HEK293 (cell line): ENCODE results near the gene SF3B4.
A peak's percentile ranks its signal among the peaks of the same experiment; 100 is the strongest.

Experiments
- FEZF1 ChIP-seq: fragments of 450-650 bp; formaldehyde crosslinking; IDR thresholded peaks from 2 replicates; pipeline ENCODE4 v1.5.1; 2016; ENCODE audit warnings: missing biosample characterization, missing genetic modification characterization
- GLI2 ChIP-seq: fragments of 450-650 bp; formaldehyde crosslinking; IDR thresholded peaks from 2 replicates; pipeline ENCODE4; 2017; ENCODE audit warnings: missing biosample characterization, missing genetic modification characterization, low read depth, borderline replicate concordance
- GLI4 ChIP-seq: fragments of 450-650 bp; formaldehyde crosslinking; IDR thresholded peaks from 2 replicates; pipeline ENCODE4 v1.5.1; 2016; ENCODE audit warnings: missing biosample characterization, missing genetic modification characterization
- HOXD13 ChIP-seq: sonication (generic); formaldehyde crosslinking; IDR thresholded peaks from 2 replicates; pipeline ENCODE4 v1.8.0; 2022; ENCODE audit warnings: missing genetic modification reagents, borderline replicate concordance
- KLF1 ChIP-seq: fragments of 450-650 bp; formaldehyde crosslinking; IDR thresholded peaks from 2 replicates; pipeline ENCODE4 v1.5.1; 2016; ENCODE audit warnings: missing biosample characterization, missing genetic modification characterization
- MZF1 ChIP-seq: fragments of 450-650 bp; formaldehyde crosslinking; IDR thresholded peaks from 2 replicates; pipeline ENCODE4 v1.5.1; 2017; ENCODE audit warnings: missing biosample characterization, missing genetic modification characterization, borderline replicate concordance
- PRDM1 ChIP-seq: fragments of 450-650 bp; formaldehyde crosslinking; IDR thresholded peaks from 2 replicates; pipeline ENCODE4; 2016; ENCODE audit warnings: missing biosample characterization, missing genetic modification characterization
- PRDM6 ChIP-seq: fragments of 450-650 bp; formaldehyde crosslinking; IDR thresholded peaks from 2 replicates; pipeline ENCODE4 v1.5.1; 2017; ENCODE audit warnings: missing biosample characterization, missing genetic modification characterization
- SCRT2 ChIP-seq: fragments of 450-650 bp; formaldehyde crosslinking; IDR thresholded peaks from 2 replicates; pipeline ENCODE4 v1.5.1; 2016; ENCODE audit warnings: missing biosample characterization, missing genetic modification characterization
- YY2 ChIP-seq: fragments of 450-650 bp; formaldehyde crosslinking; IDR thresholded peaks from 2 replicates; pipeline ENCODE4 v1.5.1; 2016; ENCODE audit warnings: missing biosample characterization, missing genetic modification characterization
- ZBTB1 ChIP-seq: fragments of 450-650 bp; formaldehyde crosslinking; IDR thresholded peaks from 2 replicates; pipeline ENCODE4 v1.5.1; 2016; ENCODE audit warnings: missing biosample characterization, missing genetic modification characterization
- ZBTB48 ChIP-seq: fragments of 450-650 bp; formaldehyde crosslinking; IDR thresholded peaks from 2 replicates; pipeline ENCODE4 v1.5.1; 2016; ENCODE audit warnings: missing biosample characterization, missing genetic modification characterization
- ZNF132 ChIP-seq: fragments of 450-650 bp; formaldehyde crosslinking; IDR thresholded peaks from 2 replicates; pipeline ENCODE4 v1.5.1; 2017; ENCODE audit warnings: missing biosample characterization, missing genetic modification characterization, borderline replicate concordance
- ZNF138 ChIP-seq: fragments of 450-650 bp; formaldehyde crosslinking; IDR thresholded peaks from 2 replicates; pipeline ENCODE4 v1.5.1; 2016; ENCODE audit warnings: missing biosample characterization, missing genetic modification characterization, borderline replicate concordance
- ZNF175 ChIP-seq: fragments of 450-650 bp; formaldehyde crosslinking; IDR thresholded peaks from 2 replicates; pipeline ENCODE4 v1.5.1; 2016; ENCODE audit warnings: missing biosample characterization, missing genetic modification characterization
- ZNF19 ChIP-seq: fragments of 450-650 bp; formaldehyde crosslinking; IDR thresholded peaks from 2 replicates; pipeline ENCODE4; 2016; ENCODE audit warnings: missing biosample characterization, missing genetic modification characterization, low read depth
- ZNF211 ChIP-seq: fragments of 450-650 bp; formaldehyde crosslinking; IDR thresholded peaks from 2 replicates; pipeline ENCODE4 v1.5.1; 2016; ENCODE audit warnings: low read depth, missing biosample characterization, missing genetic modification characterization
- ZNF24 ChIP-seq: fragments of 450-650 bp; formaldehyde crosslinking; IDR thresholded peaks from 2 replicates; pipeline ENCODE4 v1.5.1; 2016; ENCODE audit warnings: missing biosample characterization, missing genetic modification characterization
- ZNF473 ChIP-seq: fragments of 450-650 bp; formaldehyde crosslinking; IDR thresholded peaks from 2 replicates; pipeline ENCODE4 v1.5.1; 2017; ENCODE audit warnings: missing biosample characterization, missing genetic modification characterization
- ZNF555 ChIP-seq: fragments of 450-650 bp; formaldehyde crosslinking; conservative IDR thresholded peaks from 2 replicates; pipeline ENCODE4 v1.5.1; 2017; ENCODE audit warnings: missing biosample characterization, mild to moderate bottlenecking, missing genetic modification characterization, inconsistent platforms
- ZNF560 ChIP-seq: fragments of 450-650 bp; formaldehyde crosslinking; IDR thresholded peaks from 2 replicates; pipeline ENCODE4 v1.5.1; 2017; ENCODE audit warnings: missing biosample characterization, missing genetic modification characterization, borderline replicate concordance
- ZNF571 ChIP-seq: fragments of 450-650 bp; formaldehyde crosslinking; IDR thresholded peaks from 2 replicates; pipeline ENCODE4 v1.5.0; 2017; ENCODE audit warnings: missing biosample characterization, missing genetic modification characterization
- ZNF624 ChIP-seq: fragments of 450-650 bp; formaldehyde crosslinking; IDR thresholded peaks from 2 replicates; pipeline ENCODE4 v1.5.1; 2017; ENCODE audit warnings: missing biosample characterization, missing genetic modification characterization
- ZNF654 ChIP-seq: fragments of 450-650 bp; formaldehyde crosslinking; IDR thresholded peaks from 2 replicates; pipeline ENCODE4 v1.5.1; 2016; ENCODE audit warnings: low read depth, missing biosample characterization, missing genetic modification characterization
- ZNF658 ChIP-seq: fragments of 450-650 bp; formaldehyde crosslinking; IDR thresholded peaks from 2 replicates; pipeline ENCODE4; 2016; ENCODE audit warnings: missing biosample characterization, missing genetic modification characterization
- ZNF701 ChIP-seq: fragments of 450-650 bp; formaldehyde crosslinking; IDR thresholded peaks from 2 replicates; pipeline ENCODE4 v1.5.1; 2016; ENCODE audit warnings: missing biosample characterization, missing genetic modification characterization
- ZNF707 ChIP-seq: fragments of 450-650 bp; formaldehyde crosslinking; IDR thresholded peaks from 2 replicates; pipeline ENCODE4 v1.5.1; 2016; ENCODE audit warnings: missing biosample characterization, missing genetic modification characterization
- ZNF776 ChIP-seq: fragments of 450-650 bp; formaldehyde crosslinking; IDR thresholded peaks from 2 replicates; pipeline ENCODE4 v1.5.0; 2017; ENCODE audit warnings: missing biosample characterization, missing genetic modification characterization, borderline replicate concordance
- TF ChIP-seq, protein P1 (sequence below): fragments of 450-650 bp; formaldehyde crosslinking; IDR thresholded peaks from 2 replicates; pipeline ENCODE4 v1.5.1; 2016; ENCODE audit warnings: missing biosample characterization, missing genetic modification characterization
- TF ChIP-seq, protein P2 (sequence below): fragments of 450-650 bp; formaldehyde crosslinking; IDR thresholded peaks from 2 replicates; pipeline ENCODE4; 2016; ENCODE audit warnings: missing biosample characterization, missing genetic modification characterization
- TF ChIP-seq, protein P3 (sequence below): fragments of 450-650 bp; formaldehyde crosslinking; IDR thresholded peaks from 2 replicates; pipeline ENCODE4 v1.5.1; 2016; ENCODE audit warnings: missing biosample characterization, missing genetic modification characterization
- TF ChIP-seq, protein P4 (sequence below): fragments of 450-650 bp; formaldehyde crosslinking; IDR thresholded peaks from 2 replicates; pipeline ENCODE4 v1.5.1; 2016; ENCODE audit warnings: missing biosample characterization, missing genetic modification characterization
- TF ChIP-seq, protein P5 (sequence below): fragments of 450-650 bp; formaldehyde crosslinking; IDR thresholded peaks from 2 replicates; pipeline ENCODE4 v1.5.1; 2016; ENCODE audit warnings: missing biosample characterization, missing genetic modification characterization

The SF3B4 gene

DNA sequence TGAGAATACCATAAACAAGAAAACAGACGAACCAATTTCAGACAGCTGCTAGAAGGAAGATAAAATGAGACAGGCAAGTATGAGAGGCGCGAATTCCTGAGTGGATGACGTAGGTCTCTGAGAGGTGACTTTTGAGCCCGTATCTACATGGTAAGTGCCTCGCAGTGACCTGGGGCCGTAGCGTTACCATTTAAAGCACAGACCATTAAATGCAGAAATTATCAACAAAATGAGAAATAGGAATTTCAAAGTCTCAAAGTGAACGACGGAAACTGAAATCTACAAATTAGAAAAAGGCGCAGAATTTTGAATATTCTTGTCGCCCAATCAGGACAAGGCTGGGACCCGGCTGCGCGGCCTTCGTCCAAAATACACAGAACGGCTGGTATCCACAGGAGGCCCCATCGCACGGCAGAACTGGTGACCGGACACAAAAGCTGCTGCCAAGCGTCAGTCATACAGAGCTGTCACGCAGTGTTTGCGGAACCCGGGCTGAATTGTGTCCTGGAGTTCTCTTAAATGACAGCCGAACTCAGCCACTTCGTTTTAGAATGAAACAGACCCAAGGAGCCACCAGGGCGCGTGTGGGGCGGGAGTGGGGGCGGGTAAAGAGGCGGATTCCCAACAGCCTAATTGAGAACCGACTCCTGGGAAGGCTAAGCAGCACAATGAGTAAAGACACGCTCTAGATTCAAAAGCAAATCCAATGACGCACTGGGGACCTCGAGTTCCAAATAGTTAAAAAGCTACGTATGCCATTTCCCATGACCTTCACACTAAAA is 42.1 kb downstream of the SF3B4 start (continued):
- TF ChIP-seq PRDM1 (tag by site-specific recombination) = no peak
- TF ChIP-seq ZNF473 = no peak
- TF ChIP-seq ZNF211 (tag by site-specific recombination) = no peak
- peak; percentile 59; the same call in 1 of the 2 replicates for TF ChIP-seq ZNF24 (tag by site-specific recombination)
- TF ChIP-seq ZBTB48 (tag by site-specific recombination) = no peak
- TF ChIP-seq ZNF19 (tag by site-specific recombination) = no peak
- no peak for TF ChIP-seq MZF1 (tag by site-specific recombination)
- no peak for TF ChIP-seq GLI2 (tag by site-specific recombination)
- TF ChIP-seq, protein P1, sequence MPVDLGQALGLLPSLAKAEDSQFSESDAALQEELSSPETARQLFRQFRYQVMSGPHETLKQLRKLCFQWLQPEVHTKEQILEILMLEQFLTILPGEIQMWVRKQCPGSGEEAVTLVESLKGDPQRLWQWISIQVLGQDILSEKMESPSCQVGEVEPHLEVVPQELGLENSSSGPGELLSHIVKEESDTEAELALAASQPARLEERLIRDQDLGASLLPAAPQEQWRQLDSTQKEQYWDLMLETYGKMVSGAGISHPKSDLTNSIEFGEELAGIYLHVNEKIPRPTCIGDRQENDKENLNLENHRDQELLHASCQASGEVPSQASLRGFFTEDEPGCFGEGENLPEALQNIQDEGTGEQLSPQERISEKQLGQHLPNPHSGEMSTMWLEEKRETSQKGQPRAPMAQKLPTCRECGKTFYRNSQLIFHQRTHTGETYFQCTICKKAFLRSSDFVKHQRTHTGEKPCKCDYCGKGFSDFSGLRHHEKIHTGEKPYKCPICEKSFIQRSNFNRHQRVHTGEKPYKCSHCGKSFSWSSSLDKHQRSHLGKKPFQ (tag by site-specific recombination) = no peak
- TF ChIP-seq, protein P2, sequence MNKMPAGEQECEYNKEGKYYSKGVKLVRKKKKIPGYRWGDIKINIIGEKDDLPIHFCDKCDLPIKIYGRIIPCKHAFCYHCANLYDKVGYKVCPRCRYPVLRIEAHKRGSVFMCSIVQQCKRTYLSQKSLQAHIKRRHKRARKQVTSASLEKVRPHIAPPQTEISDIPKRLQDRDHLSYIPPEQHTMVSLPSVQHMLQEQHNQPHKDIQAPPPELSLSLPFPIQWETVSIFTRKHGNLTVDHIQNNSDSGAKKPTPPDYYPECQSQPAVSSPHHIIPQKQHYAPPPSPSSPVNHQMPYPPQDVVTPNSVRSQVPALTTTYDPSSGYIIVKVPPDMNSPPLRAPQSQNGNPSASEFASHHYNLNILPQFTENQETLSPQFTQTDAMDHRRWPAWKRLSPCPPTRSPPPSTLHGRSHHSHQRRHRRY = no peak
- TF ChIP-seq ZNF138 = no peak
- no peak for TF ChIP-seq ZNF175
- TF ChIP-seq ZNF701 (tag by site-specific recombination) = no peak
- TF ChIP-seq GLI4 = no peak
- no peak for TF ChIP-seq HOXD13 (CRISPR knock-in tag)
- TF ChIP-seq ZNF654 (tag by site-specific recombination) = no peak
- TF ChIP-seq PRDM6 (tag by site-specific recombination) = peak; percentile 73; the same call in 1 of the 2 replicates
- TF ChIP-seq KLF1 (tag by site-specific recombination) = no peak; the same call in 1 of the 2 replicates
- TF ChIP-seq YY2 = no peak
- no peak for TF ChIP-seq ZNF658 (tag by site-specific recombination)
- TF ChIP-seq FEZF1 (tag by site-specific recombination) = peak; percentile 75
- TF ChIP-seq, protein P3, sequence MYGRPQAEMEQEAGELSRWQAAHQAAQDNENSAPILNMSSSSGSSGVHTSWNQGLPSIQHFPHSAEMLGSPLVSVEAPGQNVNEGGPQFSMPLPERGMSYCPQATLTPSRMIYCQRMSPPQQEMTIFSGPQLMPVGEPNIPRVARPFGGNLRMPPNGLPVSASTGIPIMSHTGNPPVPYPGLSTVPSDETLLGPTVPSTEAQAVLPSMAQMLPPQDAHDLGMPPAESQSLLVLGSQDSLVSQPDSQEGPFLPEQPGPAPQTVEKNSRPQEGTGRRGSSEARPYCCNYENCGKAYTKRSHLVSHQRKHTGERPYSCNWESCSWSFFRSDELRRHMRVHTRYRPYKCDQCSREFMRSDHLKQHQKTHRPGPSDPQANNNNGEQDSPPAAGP (tag by site-specific recombination) = no peak; the same call in 1 of the 2 replicates
- TF ChIP-seq ZBTB1 (tag by site-specific recombination) = no peak
- TF ChIP-seq ZNF555 (tag by site-specific recombination) = no peak
- no peak for TF ChIP-seq ZNF560 (tag by site-specific recombination)
- TF ChIP-seq ZNF776 (tag by site-specific recombination) = no peak
- no peak for TF ChIP-seq ZNF707 (tag by site-specific recombination)
- no peak for TF ChIP-seq SCRT2 (tag by site-specific recombination)
- TF ChIP-seq, protein P4, sequence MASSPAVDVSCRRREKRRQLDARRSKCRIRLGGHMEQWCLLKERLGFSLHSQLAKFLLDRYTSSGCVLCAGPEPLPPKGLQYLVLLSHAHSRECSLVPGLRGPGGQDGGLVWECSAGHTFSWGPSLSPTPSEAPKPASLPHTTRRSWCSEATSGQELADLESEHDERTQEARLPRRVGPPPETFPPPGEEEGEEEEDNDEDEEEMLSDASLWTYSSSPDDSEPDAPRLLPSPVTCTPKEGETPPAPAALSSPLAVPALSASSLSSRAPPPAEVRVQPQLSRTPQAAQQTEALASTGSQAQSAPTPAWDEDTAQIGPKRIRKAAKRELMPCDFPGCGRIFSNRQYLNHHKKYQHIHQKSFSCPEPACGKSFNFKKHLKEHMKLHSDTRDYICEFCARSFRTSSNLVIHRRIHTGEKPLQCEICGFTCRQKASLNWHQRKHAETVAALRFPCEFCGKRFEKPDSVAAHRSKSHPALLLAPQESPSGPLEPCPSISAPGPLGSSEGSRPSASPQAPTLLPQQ (tag by site-specific recombination) = 0 out of 2 replicates have a peak, but pooled peaks have one; percentile 44
- no peak for TF ChIP-seq ZNF571
- TF ChIP-seq ZNF624 (tag by site-specific recombination) = no peak
- no peak for TF ChIP-seq ZNF132 (tag by site-specific recombination)
- TF ChIP-seq, protein P5, sequence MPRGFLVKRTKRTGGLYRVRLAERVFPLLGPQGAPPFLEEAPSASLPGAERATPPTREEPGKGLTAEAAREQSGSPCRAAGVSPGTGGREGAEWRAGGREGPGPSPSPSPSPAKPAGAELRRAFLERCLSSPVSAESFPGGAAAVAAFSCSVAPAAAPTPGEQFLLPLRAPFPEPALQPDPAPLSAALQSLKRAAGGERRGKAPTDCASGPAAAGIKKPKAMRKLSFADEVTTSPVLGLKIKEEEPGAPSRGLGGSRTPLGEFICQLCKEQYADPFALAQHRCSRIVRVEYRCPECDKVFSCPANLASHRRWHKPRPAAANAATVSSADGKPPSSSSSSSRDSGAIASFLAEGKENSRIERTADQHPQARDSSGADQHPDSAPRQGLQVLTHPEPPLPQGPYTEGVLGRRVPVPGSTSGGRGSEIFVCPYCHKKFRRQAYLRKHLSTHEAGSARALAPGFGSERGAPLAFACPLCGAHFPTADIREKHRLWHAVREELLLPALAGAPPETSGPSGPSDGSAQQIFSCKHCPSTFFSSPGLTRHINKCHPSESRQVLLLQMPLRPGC (tag by site-specific recombination) = peak; percentile 67
